SHP77 (cell line): ENCODE data around the gene EFCAB6.

Experiments used
- DNase-seq, 2 experiments: peaks; one replicate each; lab custom pipeline; 2025; lab: John Stamatoyannopoulos, UW

EFCAB6 gene

DNA sequence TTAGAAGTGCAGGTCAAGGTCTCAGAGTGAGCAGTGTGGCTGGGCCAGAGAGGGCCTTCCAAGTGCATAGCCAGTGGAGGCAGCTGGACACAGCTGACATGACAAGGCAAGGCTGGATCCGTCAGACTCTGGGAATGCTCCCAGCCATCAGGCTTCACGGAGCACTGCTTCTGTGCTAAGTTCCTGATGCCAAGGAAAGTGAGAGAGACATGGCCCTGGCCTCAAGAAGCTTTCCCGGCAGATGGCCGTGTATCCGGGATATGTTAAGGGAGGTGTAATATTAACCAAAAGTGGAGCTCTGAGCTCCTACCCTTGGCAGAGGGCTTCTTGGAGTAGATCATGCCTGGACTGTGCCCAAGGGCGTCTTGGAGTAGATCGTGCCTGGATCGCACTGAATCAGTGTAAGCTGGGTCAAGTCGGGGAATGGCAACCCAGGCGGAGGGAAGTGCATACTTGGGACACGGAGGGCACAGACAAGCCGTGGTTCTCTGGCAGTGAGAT is 7.4 kb upstream of the EFCAB6 start:
- DNase-seq = no peak

DNA sequence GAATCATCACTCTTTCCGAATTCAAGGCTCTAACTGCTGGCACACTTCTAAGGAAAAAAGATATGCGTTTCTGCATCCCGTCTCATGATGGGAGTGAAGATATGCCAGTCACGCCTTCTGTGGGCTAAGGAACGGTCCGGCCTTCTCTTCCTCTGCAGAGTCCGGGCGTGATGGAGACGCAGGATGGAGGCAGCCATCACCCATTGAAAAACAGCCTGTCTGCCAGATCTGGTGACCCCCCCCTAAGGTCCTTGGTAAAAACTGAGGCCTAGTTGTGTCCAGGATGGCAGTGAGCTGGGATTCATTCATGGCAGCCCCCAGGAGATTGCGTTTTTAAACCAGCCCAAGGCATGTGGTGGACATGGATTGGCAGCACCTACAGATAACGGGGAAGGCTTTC is 6.9 kb upstream of the EFCAB6 start:
- no peak for DNase-seq

DNA sequence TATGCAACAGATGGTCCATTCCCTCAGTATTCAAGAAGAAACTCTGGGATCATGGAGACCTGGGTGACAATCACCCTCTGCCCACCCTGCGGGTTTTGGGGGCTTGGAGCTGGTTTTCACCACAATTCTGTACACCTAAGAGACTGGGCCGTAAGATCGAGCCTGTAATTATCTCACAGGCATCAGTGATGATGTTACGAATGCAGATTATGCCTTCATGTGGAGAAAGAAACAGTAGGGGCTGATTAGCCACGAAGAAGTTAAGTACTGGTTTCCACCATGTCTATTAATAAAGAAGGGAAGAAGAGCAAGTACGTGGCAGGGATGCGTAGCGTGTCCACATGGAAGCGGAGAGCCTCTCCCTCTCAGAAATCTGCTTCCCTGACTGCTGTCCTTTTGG is 5.3 kb upstream of the EFCAB6 start:
- DNase-seq = no peak

DNA sequence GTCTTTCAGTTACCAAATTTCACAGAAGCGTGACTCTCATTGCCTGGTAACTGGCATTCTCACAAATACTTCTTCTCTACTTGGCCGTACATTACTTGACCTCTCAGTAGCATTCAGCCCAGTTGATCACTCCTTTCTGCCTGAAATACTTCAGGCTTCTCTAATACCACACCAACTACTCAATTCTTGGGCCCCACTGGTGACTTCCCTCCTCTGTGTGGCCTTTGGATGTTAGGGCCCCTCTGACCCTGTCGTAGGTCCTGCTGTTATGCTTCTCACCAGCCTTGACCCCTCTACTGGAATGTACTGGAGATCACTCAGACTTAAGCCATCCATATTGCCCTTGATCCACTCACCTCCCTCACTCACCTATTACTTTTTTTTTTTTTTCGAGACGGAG is 2.2 kb upstream of the EFCAB6 start:
- no peak for DNase-seq

DNA sequence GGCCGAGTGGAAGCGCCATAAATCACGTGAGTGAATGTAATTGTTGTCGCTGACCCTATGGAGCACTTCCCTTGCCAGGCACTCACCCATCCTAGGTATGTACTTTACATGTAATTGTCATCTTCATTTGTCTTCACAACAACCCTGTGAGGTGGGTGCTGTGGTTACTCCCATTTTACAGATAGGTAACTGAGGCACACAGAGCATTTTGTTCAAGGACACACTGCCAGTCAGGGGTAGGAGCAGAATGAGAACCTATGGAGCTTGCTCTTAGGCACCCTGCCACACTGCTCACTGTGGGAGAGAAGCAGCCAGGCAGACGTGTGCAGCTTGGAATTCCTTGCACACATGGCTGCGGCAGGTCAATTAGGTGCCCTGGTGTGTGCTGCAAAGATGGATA is 785 bp upstream of the EFCAB6 start:
- no peak for DNase-seq

DNA sequence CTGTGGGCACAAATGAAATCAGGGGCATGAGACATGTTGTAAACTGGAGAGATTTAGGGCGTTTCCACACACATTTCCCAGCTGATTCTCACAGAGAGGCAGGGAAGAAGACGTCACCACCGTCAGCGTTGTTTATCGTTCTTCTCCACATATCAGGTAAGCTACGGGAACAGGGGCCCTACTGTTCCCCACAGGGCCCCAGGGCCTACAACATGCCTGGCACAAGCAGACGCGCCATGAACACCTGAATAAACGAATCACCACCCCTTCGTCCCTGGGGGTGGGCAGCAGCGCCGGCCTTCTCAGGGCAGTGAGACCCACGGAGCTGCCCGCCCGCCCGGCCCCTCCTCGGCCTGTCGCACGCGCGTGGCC is 342 bp downstream of the EFCAB6 start:
- no peak for DNase-seq

DNA sequence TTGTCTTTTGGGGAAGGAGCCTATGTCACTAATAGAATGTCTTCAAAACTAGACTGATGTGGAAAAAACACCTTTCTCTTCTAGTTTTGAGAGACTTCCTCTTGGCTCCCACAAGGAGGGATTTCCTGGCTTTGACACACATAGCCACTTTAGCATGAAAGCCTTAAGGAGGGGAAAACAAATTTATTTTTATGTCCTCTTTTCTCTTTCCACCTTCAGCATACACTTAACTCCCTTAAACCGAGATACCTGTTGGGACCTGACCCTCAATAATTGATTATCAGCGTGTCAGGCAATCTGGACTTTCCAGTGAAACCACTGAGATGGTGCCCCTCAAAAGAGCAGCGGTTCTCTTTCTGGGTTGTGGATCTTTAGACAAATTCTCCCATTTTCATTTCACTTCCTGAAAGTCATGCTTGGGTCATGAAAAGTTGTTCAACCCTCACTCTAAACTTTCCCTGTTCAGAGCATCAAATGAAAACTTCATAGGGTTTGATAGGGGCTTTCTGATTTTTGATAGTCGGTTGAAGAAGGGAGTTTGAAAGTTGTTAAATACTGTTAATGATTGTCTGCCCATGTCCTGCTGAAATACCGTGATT is 9.1 kb downstream of the EFCAB6 start:
- DNase-seq = no peak

DNA sequence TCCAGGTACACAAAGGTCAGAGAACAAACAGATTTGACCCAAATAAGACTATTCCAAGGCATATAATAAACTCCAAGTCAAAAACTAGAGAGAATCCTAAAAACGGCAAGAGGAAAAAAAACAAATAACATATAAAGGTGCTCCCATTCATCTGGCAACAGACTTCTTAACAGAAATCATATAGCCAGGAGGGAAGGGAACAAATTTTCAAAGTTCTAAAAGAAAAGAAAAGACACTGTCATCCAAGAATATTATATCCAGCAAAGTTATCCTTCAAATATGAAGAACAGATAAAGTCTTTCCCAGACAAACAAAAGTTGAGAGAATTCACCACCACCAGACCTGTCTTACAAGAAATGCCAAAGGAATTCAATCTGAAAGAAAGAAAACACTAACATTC is 11.1 kb downstream of the EFCAB6 start:
- no peak for DNase-seq

DNA sequence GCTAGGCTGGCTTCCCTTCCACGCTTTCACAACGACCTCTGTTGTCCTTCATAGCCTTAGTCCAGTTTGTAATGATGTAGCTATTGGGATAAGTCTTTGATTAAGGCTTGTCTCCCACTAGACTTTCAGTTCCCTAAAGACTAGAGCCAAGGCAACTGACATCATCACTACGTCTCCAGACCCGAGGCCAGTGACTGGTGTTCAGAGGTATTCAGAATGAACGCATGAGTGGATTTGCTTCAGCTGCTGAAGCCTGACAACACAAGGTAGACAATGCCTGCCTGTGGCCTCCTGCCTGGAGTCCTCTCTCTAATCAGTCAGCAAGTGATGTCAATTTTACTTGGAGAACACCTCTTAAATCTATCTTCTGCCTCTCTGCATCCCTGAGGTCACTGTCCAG is 13.6 kb downstream of the EFCAB6 start:
- DNase-seq = no peak

DNA sequence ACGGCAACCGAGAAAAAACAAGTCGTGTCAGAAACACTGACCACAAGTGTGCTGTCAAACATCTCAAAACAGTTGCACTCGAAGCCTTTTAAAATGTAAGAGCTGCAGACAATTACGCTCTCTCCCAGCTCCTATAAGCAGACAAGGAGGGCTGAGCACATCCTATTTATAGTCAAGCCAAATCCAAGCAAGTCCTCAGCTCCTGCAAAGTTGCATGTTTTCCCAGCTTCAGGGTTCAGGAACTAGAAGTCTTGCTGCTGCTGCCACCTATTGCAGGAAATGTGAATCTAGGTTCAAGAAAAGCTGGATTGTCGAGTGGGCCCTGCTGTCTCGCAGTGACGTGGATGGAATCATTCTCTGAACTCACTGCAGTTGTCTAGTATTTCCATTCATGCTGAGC is 15.5 kb downstream of the EFCAB6 start:
- DNase-seq = no peak

DNA sequence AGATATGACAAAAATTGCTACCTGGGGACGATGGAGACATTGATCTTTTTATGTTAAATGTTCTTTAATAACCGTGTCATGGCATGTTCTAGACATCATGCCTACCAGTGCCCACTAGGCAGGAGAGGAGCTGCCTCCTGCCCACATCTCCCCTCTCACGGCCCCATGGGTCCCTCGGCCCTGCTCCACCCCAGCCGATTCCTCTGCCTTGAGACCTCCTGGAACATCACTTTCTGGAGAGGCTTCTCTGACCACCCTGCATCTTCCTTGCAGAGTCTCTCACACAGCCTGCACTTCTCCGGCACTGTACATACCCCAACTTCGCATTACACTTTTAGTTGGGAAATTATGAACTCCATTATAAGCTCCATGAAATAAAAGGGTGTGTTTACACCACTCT is 16.8 kb downstream of the EFCAB6 start:
- no peak for DNase-seq

DNA sequence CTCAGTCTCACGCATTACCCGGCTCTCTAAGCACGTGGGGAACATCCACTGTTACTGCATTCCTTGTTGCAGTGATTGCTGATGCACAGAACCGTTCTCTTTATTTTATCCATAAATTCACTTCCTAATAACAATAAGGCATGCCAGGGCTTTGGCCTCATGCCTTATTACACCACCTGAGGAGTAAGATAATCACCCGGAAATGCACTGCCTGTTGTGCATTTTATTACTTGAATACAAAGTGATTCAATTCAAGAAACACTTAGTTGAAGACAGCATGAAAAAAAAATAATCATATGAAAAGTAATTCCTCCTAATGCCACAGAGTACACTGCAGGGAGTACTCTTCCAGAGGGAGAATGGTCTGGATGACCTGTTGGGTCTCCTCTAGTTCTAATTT is 19.2 kb downstream of the EFCAB6 start:
- DNase-seq = no peak

DNA sequence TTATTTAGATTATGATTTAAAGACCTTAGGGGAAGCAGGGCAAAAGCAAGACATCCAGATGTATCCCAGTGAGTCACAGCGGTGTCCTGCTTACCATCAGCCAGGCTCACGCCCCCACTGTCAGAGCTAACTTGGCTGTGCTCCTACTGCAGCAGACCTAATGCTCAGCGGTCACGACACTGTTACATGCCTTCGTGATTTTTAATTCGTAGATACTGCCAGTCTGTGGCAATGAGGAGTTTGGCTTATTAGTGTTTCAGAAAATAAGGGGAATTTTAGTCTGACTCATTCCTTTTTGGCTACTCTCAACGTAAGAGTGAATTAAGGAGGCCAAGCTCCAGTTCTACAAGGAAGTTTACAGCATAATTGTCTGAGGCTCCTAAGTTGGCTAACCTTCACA is 22.7 kb downstream of the EFCAB6 start:
- DNase-seq = no peak

DNA sequence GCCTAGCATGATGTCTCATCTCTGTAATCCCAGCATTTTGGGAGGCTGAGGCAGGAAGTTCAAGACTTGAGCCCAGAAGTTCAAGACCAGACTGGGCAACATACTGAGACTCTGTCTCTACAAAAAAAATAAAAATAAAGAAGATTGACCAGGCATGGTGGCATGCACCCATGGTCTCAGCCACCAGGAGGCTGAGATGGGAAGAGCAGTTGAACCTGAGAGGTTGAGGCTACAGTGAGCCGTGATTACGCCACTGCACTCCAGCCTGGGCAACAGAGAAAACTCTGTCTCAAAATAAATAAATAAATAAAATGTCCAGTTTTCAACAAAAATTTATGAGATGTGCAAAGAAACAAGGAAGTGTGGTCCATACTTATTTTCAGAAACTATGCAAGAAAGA is 28.3 kb downstream of the EFCAB6 start:
- no peak for DNase-seq

DNA sequence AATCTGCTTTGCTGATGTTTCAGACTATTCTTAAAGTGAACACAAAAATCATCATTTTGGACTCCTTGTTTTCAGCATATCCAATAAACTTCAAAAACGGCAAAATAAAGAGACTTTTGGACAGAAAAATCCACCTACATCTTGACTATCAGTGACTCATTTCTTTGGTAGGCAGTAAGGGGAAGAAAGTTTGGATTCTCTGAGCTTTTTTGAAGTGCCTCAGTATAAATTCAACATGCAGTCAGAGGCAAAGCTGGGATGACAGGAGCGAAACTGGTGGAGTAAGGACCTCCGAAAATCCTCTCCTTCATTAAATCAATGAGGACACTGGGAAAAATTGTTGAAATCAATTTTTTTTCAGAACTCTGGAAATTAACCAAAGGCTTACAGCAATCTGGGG is 29.7 kb downstream of the EFCAB6 start:
- DNase-seq = no peak

DNA sequence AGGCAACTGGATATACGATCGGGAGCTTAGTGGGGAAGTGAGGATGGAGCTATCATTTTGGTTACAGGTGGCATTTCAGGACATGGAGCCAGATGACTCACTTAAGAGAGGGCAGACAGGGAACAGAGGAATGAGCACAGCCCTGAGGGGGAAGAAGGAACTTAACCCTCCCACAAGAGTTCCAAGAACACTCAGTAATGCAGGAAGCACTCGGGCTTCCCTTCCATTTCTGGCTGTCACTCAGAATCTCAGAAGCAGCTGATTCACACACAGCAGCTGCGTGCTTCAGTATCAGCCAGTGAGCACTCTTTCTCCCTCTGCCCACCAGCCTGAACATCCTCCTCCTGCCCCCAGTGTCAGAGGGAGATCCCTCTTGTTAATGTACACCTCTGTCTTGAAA is 34.8 kb downstream of the EFCAB6 start:
- no peak for DNase-seq

DNA sequence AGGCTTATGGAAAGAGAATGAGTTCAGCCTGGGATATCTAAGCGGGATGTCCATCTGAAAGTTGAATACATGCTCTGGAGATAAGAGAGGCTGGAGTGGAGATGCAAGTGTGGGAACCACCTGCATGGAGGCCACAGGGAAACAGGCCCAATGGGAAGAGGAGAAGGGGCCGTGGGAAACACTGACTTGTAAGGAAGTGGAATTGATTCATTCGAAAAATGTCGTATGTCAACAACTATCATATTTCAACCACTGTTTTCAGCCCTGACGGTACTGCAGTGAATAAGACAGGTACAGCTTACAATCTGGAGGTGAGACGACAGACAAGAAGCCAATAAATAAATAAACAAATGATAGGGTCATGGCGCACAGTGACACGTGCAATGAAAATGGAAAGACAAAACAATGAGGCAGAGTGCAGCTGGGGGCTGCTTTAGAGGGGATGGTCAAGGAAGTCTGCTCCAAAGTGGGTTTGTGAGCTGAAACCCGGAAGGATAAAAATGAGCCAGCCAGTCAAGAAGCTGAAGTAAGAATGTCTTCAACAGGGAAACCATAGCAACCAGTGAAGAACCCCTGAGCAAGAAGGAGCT is 35.9 kb downstream of the EFCAB6 start:
- DNase-seq = no peak

DNA sequence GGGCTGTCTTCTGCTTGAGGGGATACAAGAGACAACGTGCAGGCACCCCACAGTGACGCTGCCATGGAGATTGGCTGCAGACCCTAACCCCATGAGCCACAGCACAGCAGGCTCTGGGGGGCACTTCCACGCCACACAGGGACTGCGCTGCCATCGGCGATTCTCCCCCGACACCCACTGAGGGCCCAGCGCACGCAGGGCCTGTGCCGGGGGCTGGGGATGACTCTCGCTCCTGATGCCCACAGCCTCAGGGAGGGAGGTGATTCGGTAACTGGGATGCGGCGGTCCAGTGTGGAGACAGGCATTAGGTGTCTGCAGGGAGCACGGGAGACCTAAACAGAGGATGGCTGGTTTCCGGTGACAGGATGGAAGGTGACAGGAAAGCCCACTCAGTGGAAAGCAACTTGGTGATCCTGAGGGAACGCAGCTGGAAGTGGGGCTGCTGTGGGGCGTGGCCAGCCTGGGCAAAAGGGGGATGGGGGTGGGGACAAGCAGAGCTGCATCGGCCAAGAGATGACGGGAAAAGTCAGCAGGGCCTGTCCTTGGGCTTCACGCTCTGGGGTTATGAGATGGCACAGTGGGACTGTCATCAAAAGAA is 37.7 kb downstream of the EFCAB6 start:
- DNase-seq = no peak

DNA sequence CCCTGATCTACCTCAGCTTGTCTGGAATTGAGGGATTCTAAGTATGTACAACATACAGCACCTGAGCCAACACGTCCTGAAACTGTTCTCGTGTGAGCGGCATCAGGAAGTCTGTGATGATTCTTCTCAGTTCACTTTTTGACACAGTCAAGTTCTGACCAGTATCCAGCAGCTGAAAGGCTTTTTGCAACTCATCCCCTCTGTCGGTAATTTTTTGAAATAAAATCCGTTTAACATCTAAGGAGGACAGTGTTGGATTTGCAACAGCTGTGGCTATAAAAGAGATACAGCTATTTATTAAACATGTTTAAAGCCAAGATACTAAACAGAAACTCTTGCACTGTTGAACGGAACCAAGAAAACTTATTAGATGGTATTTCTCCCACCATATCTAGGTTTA is 39.3 kb downstream of the EFCAB6 start:
- no peak for DNase-seq

DNA sequence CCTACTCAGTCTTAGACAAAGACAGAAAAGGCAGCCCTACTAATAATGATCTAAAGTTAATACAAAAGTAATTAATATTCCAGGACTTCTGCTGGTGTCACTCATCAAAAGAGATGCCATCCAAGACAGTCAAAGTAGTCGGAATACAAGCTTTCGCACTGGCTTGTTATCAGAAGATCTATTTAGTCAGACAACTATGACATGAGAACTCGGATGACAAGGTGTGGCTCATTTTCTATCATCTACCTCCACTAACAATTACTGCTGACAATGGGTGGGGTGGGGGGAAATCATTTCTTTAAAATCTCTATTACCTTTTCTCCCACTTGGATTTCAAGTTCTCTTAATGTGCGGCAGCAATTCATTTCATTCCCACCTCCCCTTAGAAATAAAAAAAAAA is 56.7 kb downstream of the EFCAB6 start:
- no peak for DNase-seq

DNA sequence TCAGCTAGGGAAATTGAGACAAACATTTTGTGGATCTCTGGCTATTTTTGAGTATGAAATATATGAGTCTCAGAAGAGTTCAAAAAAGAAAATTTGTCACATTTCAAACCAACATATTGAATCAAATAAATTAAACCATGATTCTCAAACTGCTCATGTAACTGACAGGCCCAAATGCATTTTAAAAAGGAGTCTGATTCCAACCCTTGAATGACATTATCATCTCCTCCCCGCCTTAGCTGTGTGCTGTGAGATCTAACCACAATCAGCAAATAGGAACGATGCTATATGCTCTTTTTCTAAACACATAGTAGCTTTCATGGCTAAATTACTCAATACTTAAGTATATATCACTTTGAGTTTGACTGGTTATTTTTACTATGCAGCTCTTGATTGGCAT is 57.1 kb downstream of the EFCAB6 start:
- no peak for DNase-seq

DNA sequence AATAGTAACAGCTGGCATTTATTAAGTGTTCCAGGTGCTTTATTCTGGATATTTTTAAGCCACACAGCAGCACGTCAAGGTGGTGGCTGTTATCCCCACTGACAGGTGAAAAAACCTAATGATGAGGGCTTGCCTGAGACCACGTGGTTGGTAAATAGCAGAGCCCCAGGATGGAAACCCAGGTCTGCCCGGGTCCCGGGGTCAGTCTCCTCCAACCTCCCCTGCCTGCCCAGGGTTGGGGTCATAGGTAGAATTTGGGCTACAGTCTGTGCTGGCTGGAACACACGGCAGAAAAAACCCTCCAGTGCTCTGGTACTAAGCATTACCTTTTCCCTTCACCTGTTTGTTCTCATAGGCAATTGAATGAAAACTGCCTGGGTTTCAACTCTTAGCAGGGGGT is 57.9 kb downstream of the EFCAB6 start:
- no peak for DNase-seq

DNA sequence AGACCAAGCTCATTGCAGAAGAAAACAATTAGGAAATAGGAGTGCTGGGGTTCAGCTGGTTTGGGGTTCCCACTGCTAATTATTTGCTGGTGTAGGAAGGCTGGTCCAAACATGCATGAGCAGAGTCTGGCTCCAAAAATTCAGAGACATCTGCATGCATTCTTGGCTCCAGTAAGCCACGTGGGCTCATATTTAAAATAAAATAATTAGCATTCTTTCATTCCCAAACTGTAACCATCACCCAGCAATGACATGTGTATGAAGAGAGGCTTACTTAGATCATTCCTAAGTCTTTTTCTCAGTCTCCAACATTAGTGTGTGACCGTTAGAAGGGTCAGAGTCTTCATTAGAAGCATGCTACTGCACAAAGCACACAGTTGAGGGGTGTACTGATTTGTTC is 58.4 kb downstream of the EFCAB6 start:
- no peak for DNase-seq

DNA sequence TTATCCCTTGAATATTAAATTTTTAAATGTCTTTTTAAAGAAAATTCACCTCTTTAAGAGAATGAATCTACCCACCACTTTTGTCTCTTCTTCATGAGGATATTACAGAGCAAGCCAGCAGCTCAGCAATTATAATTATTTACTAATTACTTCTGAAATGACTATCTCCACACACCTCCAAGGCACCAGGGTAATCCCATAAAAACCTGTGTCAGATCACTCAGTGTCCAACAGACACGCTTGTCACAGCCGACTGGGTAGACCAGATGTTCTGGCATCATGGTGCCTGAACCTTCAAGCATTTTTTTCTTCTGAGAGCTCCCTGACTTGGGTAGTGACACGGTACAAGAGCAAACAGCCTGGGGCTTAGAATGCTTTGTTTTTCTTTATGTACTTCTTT is 61.4 kb downstream of the EFCAB6 start:
- DNase-seq = no peak
